Osteocyte (in vitro differentiated cells): ENCODE data around the gene CXCL16. TPM values are rescaled to one million over a fixed set of nuclear protein-coding genes. Genes with fewer than 3 reads are reported as not detected.

Experiments
- DNase-seq: peaks from one replicate; pipeline ENCODE4 v3.0.0; 2021; ENCODE audit warnings: mixed read lengths; ENCODE audit not compliant: unreplicated experiment; ENCODE audit errors: extremely low spot score
- H3K27ac Mint-ChIP-seq: one replicate; pipeline ENCODE4 v1.8.0; 2021; ENCODE audit warnings: mild to moderate bottlenecking, mixed read lengths; ENCODE audit not compliant: unreplicated experiment
- H3K27me3 Mint-ChIP-seq: one replicate; pipeline ENCODE4 v1.8.0; 2021; ENCODE audit warnings: mixed read lengths; ENCODE audit not compliant: unreplicated experiment
- H3K36me3 Mint-ChIP-seq: one replicate; pipeline ENCODE4 v1.8.0; 2021; ENCODE audit warnings: mixed read lengths; ENCODE audit not compliant: unreplicated experiment
- H3K4me1 Mint-ChIP-seq: one replicate; pipeline ENCODE4 v1.8.0; 2021; ENCODE audit warnings: mixed read lengths; ENCODE audit not compliant: unreplicated experiment
- H3K4me3 Mint-ChIP-seq: one replicate; pipeline ENCODE4 v1.8.0; 2021; ENCODE audit warnings: mild to moderate bottlenecking, moderate library complexity, mixed read lengths; ENCODE audit not compliant: unreplicated experiment
- H3K9me3 Mint-ChIP-seq: one replicate; pipeline ENCODE4 v1.8.0; 2021; ENCODE audit warnings: mixed read lengths; ENCODE audit not compliant: unreplicated experiment
- CTCF ChIP-seq: fragments of 200-600 bp; sonication (generic); IDR thresholded peaks from 2 replicates; pipeline ENCODE4 v1.5.0; 2021; ENCODE audit warnings: antibody characterized with exemption, mild to moderate bottlenecking, moderate library complexity
- total RNA-seq: library from RNA; stranded (reverse); gene quantifications from 2 replicates; pipeline ENCODE4 v1.2.1, GENCODE V29; 2021

CXCL16 gene
- total RNA-seq, 1 donor from 2014 or later, result 12.8 TPM

- Mint-ChIP-seq H3K36me3 (no peaks in the 10 kb centered on the region), H3K9me3 (no peaks in the 10 kb centered on the region), H3K4me3 (no peak within 1 kb of the TSS), H3K27me3 (peaks cover 5% of the 10 kb centered on the region), H3K4me1 (peaks cover 17% of the 10 kb centered on the region), H3K27ac (no peak within 1 kb of the TSS)
- DNase-seq, result no peak
- no peak for TF ChIP-seq CTCF
These were observed 46.4 kb upstream of the CXCL16 start, which contains the start of gene VMO1 for GRCh38 chr17:4786106-4786511. Gene VMO1 (minus strand): TSS chr17:4786364. CDS start chr17:4786352, 12 bp downstream.

- peaks cover 14% of the 10 kb centered on the region for H3K4me1 Mint-ChIP-seq
- H3K27ac Mint-ChIP-seq, result no peak overlapping the region
- DNase-seq, result no peak
- no peaks in the 10 kb centered on the region for H3K9me3 Mint-ChIP-seq
- H3K36me3 Mint-ChIP-seq, result no peaks in the 10 kb centered on the region
- TF ChIP-seq CTCF, result no peak
- no peak overlapping the region for H3K4me3 Mint-ChIP-seq
- H3K27me3 Mint-ChIP-seq, result peaks cover 8% of the 10 kb centered on the region
These were observed 45.8 kb upstream of the CXCL16 start for GRCh38 chr17:4785311-4786105.

- Mint-ChIP-seq H3K36me3 (no peaks in the 10 kb centered on the region), H3K27me3 (peaks cover 30% of the 10 kb centered on the region), H3K9me3 (no peaks in the 10 kb centered on the region), H3K4me3 (no peak overlapping the region), H3K4me1 (peaks cover 4% of the 10 kb centered on the region), H3K27ac (no peak overlapping the region)
- DNase-seq, result no peak
- no peak for TF ChIP-seq CTCF
These were observed 42.9 kb upstream of the CXCL16 start for GRCh38 chr17:4782652-4783051.

GRCh38 chr17:4780325-4780955 is 40.7 kb upstream of the CXCL16 start:
- Mint-ChIP-seq H3K4me3 (no peak overlapping the region), H3K36me3 (no peaks in the 10 kb centered on the region), H3K4me1 (no peaks in the 10 kb centered on the region), H3K27ac (no peak overlapping the region), H3K27me3 (peaks cover 30% of the 10 kb centered on the region), H3K9me3 (no peaks in the 10 kb centered on the region)
- TF ChIP-seq CTCF, result no peak
- no peak for DNase-seq
